GM23338 (cell line): ENCODE measurements around the gene COL20A1. TPM values are rescaled to one million over a fixed set of nuclear protein-coding genes. Genes with fewer than 3 reads are reported as not detected.

Source experiments
- ATAC-seq: fragments of 200-7000 bp; cut with Tn5 transposase; 3 replicates; pipeline ENCODE4 v1.9.1; 2020
- DNase-seq: peaks from one replicate; pipeline ENCODE4 v3.0.0-alpha.2; 2015; ENCODE audit warnings: low spot score
- H2AFZ ChIP-seq: fragments of 200-600 bp; sonication (generic); 2 replicates; pipeline ENCODE4 v1.8.0; 2016; ENCODE audit warnings: antibody characterized with exemption, mild to moderate bottlenecking, moderate library complexity
- H3F3A ChIP-seq: fragments of 200-600 bp; sonication (generic); replicated peaks from 2 replicates; pipeline ENCODE4 v1.8.0; 2017; ENCODE audit warnings: antibody characterized with exemption, mixed run types, low read depth
- H3K27ac ChIP-seq: fragments of 200-600 bp; sonication (generic); 2 replicates; pipeline ENCODE4 v1.6.1; 2016; ENCODE audit warnings: low read depth
- H3K27me3 ChIP-seq: fragments of 200-600 bp; sonication (generic); 2 replicates; pipeline ENCODE4 v1.8.0; 2016; ENCODE audit warnings: mild to moderate bottlenecking, mixed run types, moderate library complexity; ENCODE audit not compliant: insufficient read depth
- H3K36me3 ChIP-seq: fragments of 200-600 bp; sonication (generic); 2 replicates; pipeline ENCODE4 v1.8.0; 2016; ENCODE audit warnings: mild to moderate bottlenecking; ENCODE audit not compliant: insufficient read depth
- H3K4me1 ChIP-seq: fragments of 200-600 bp; sonication (generic); 2 replicates; pipeline ENCODE4 v1.8.0; 2016; ENCODE audit warnings: mild to moderate bottlenecking, moderate library complexity; ENCODE audit not compliant: insufficient read depth
- H3K4me2 ChIP-seq: fragments of 200-600 bp; sonication (generic); 2 replicates; pipeline ENCODE4 v1.7.1; 2017; ENCODE audit warnings: mixed run types
- H3K4me3 ChIP-seq: fragments of 200-600 bp; sonication (generic); 2 replicates; pipeline ENCODE4 v1.6.1; 2016; ENCODE audit warnings: mixed run types
- H3K79me2 ChIP-seq: fragments of 200-600 bp; sonication (generic); replicated peaks from 2 replicates; pipeline ENCODE4 v1.8.0; 2017; ENCODE audit warnings: mild to moderate bottlenecking; ENCODE audit not compliant: insufficient read depth
- H3K9me2 ChIP-seq: fragments of 200-600 bp; sonication (generic); 2 replicates; pipeline ENCODE4 v1.8.0; 2017; ENCODE audit not compliant: insufficient read depth
- H4K20me1 ChIP-seq: fragments of 200-600 bp; sonication (generic); replicated peaks from 2 replicates; pipeline ENCODE4 v1.8.0; 2017; ENCODE audit warnings: mild to moderate bottlenecking; ENCODE audit not compliant: insufficient read depth
- H3K27ac Mint-ChIP-seq: 2 replicates; pipeline ENCODE4 v1.8.0; 2020; ENCODE audit warnings: inconsistent platforms, mild to moderate bottlenecking, moderate library complexity, mixed read lengths
- H3K27me3 Mint-ChIP-seq: 3 replicates; pipeline ENCODE4 v1.8.0; 2022; ENCODE audit warnings: low read depth, mild to moderate bottlenecking, moderate library complexity, mixed read lengths, inconsistent platforms; ENCODE audit not compliant: insufficient read depth, poor library complexity
- H3K36me3 Mint-ChIP-seq: 3 replicates; pipeline ENCODE4 v1.8.0; 2021; ENCODE audit warnings: low read depth, mild to moderate bottlenecking, inconsistent platforms, moderate library complexity, mixed read lengths
- H3K4me1 Mint-ChIP-seq: 3 replicates; pipeline ENCODE4 v1.8.0; 2020; ENCODE audit warnings: mild to moderate bottlenecking, inconsistent platforms, mixed read lengths
- H3K4me3 Mint-ChIP-seq: 3 replicates; pipeline ENCODE4 v1.8.0; 2021; ENCODE audit warnings: moderate library complexity, mild to moderate bottlenecking, inconsistent platforms, mixed read lengths
- H3K9me3 Mint-ChIP-seq: 3 replicates; pipeline ENCODE4 v1.8.0; 2020; ENCODE audit warnings: moderate library complexity, mild to moderate bottlenecking, inconsistent platforms, mixed read lengths
- CREB1 ChIP-seq: fragments of 250-450 bp; sonication (Bioruptor Pico); IDR thresholded peaks from 2 replicates; pipeline ENCODE4 v1.5.0; 2020; ENCODE audit warnings: low read depth, mild to moderate bottlenecking, moderate library complexity
- EZH2 ChIP-seq: fragments of 200-600 bp; sonication (generic); IDR thresholded peaks from one replicate; pipeline ENCODE4 v1.8.0; 2017; ENCODE audit warnings: antibody characterized with exemption, mild to moderate bottlenecking, low read depth; ENCODE audit not compliant: unreplicated experiment
- JUNB ChIP-seq: IDR thresholded peaks from one replicate; pipeline ENCODE4 v1.6.1; 2016; ENCODE audit warnings: antibody characterized with exemption; ENCODE audit not compliant: unreplicated experiment
- NANOG ChIP-seq: IDR thresholded peaks from 2 replicates; pipeline ENCODE4 v1.6.1; 2016; ENCODE audit warnings: antibody characterized with exemption, borderline replicate concordance
- POLR2AphosphoS5 ChIP-seq: IDR thresholded peaks from 2 replicates; pipeline ENCODE4 v1.6.1; 2016; ENCODE audit warnings: antibody characterized with exemption, low read depth
- ZNF331 ChIP-seq: fragments of 250-450 bp; sonication (Bioruptor Pico); IDR thresholded peaks from 2 replicates; pipeline ENCODE4 v1.5.0; 2020; ENCODE audit warnings: low read depth, mild to moderate bottlenecking, moderate library complexity
- polyA plus RNA-seq: library from polyadenylated mRNA; unstranded; fragments of >200 nt; fragmentation: Nextera tagmentation; extraction: Ambion mirVana; gene quantifications from 2 replicates; pipeline ENCODE4 v1.2.1, GENCODE V29; 2016
- total RNA-seq: library from RNA; depleted of rRNA; stranded (reverse); fragments of >200 nt; shearing (Covaris generic); gene quantifications from 2 replicates; pipeline ENCODE4 v1.2.3, GENCODE V29; 2014
- TF ChIP-seq, protein P1 (sequence below): fragments of 250-450 bp; sonication (Bioruptor Pico); IDR thresholded peaks from 2 replicates; pipeline ENCODE4 v1.5.0; 2020; ENCODE audit warnings: mild to moderate bottlenecking, moderate library complexity

Gene COL20A1
- total and polyA plus RNA-seq, 2 experiments from 2014 or later: 0.28 to 0.79 TPM

GRCh38 chr20:63351811-63352591 lies 59.0 kb downstream of the COL20A1 start:
- 0 out of 2 replicates have a peak, but pooled peaks cover 4% of the 10 kb centered on the region for H3F3A ChIP-seq
- H3K36me3 ChIP-seq: no peaks in the 10 kb centered on the region
- peaks cover 6% of the 10 kb centered on the region for H3K4me1 Mint-ChIP-seq
- no peak overlapping the region for H3K4me3 ChIP-seq
- H3K27ac Mint-ChIP-seq: no peak overlapping the region
- H3K27ac ChIP-seq: no peak overlapping the region
- ATAC-seq (peak; percentile 93), DNase-seq (peak; percentile 85)
- H3K9me3 Mint-ChIP-seq: peaks cover 15% of the 10 kb centered on the region
- no peak for TF ChIP-seq JUNB
- TF ChIP-seq, protein P1, sequence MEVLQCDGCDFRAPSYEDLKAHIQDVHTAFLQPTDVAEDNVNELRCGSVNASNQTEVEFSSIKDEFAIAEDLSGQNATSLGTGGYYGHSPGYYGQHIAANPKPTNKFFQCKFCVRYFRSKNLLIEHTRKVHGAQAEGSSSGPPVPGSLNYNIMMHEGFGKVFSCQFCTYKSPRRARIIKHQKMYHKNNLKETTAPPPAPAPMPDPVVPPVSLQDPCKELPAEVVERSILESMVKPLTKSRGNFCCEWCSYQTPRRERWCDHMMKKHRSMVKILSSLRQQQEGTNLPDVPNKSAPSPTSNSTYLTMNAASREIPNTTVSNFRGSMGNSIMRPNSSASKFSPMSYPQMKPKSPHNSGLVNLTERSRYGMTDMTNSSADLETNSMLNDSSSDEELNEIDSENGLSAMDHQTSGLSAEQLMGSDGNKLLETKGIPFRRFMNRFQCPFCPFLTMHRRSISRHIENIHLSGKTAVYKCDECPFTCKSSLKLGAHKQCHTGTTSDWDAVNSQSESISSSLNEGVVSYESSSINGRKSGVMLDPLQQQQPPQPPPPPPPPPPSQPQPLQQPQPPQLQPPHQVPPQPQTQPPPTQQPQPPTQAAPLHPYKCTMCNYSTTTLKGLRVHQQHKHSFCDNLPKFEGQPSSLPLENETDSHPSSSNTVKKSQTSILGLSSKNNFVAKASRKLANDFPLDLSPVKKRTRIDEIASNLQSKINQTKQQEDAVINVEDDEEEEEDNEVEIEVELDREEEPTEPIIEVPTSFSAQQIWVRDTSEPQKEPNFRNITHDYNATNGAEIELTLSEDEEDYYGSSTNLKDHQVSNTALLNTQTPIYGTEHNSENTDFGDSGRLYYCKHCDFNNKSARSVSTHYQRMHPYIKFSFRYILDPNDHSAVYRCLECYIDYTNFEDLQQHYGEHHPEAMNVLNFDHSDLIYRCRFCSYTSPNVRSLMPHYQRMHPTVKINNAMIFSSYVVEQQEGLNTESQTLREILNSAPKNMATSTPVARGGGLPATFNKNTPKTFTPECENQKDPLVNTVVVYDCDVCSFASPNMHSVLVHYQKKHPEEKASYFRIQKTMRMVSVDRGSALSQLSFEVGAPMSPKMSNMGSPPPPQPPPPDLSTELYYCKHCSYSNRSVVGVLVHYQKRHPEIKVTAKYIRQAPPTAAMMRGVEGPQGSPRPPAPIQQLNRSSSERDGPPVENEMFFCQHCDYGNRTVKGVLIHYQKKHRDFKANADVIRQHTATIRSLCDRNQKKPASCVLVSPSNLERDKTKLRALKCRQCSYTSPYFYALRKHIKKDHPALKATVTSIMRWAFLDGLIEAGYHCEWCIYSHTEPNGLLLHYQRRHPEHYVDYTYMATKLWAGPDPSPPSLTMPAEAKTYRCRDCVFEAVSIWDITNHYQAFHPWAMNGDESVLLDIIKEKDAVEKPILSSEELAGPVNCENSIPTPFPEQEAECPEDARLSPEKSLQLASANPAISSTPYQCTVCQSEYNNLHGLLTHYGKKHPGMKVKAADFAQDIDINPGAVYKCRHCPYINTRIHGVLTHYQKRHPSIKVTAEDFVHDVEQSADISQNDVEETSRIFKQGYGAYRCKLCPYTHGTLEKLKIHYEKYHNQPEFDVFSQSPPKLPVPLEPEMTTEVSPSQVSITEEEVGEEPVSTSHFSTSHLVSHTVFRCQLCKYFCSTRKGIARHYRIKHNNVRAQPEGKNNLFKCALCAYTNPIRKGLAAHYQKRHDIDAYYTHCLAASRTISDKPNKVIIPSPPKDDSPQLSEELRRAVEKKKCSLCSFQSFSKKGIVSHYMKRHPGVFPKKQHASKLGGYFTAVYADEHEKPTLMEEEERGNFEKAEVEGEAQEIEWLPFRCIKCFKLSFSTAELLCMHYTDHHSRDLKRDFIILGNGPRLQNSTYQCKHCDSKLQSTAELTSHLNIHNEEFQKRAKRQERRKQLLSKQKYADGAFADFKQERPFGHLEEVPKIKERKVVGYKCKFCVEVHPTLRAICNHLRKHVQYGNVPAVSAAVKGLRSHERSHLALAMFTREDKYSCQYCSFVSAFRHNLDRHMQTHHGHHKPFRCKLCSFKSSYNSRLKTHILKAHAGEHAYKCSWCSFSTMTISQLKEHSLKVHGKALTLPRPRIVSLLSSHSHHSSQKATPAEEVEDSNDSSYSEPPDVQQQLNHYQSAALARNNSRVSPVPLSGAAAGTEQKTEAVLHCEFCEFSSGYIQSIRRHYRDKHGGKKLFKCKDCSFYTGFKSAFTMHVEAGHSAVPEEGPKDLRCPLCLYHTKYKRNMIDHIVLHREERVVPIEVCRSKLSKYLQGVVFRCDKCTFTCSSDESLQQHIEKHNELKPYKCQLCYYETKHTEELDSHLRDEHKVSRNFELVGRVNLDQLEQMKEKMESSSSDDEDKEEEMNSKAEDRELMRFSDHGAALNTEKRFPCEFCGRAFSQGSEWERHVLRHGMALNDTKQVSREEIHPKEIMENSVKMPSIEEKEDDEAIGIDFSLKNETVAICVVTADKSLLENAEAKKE (CRISPR knock-in tag): no peak
- no peak for TF ChIP-seq POLR2AphosphoS5
- TF ChIP-seq NANOG: no peak
- no peak for TF ChIP-seq CREB1 (CRISPR knock-in tag)
- no peaks in the 10 kb centered on the region; the same call in 1 of the 2 replicates for H3K4me1 ChIP-seq
- peaks cover 19% of the 10 kb centered on the region for H3K27me3 Mint-ChIP-seq
- H3K4me3 Mint-ChIP-seq: no peak overlapping the region
- 0 out of 2 replicates have a peak overlapping the region, but pooled peaks have one; percentile 69 for H2AFZ ChIP-seq
- H4K20me1 ChIP-seq: no peaks in the 10 kb centered on the region
- H3K4me2 ChIP-seq: no peak overlapping the region
- H3K9me2 ChIP-seq: no peaks in the 10 kb centered on the region
- H3K27me3 ChIP-seq: no peaks in the 10 kb centered on the region
- H3K36me3 Mint-ChIP-seq: peaks cover 4% of the 10 kb centered on the region
- no peaks in the 10 kb centered on the region for H3K79me2 ChIP-seq

DNA sequence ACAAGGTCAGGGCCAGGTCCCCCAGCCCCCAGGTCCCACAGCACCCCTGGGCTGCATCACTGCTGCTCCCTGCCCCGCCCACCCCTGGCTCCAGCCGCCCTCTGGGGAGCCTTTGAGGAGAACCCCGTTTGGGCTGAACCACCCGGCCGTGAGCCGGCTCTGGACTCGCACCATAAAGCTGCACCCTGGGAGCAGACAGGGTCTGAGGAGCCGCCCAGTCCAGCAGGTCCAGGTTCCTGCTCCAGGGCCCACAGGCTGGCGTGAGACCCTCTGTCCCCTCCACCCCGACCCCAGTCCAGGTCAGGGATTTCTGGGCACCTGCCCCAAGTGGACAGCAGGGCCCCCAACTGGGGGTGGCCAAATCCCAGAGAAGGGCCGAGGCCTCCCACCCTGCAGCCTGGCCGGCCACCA lies 59.8 kb downstream of the COL20A1 start:
- peaks cover 15% of the 10 kb centered on the region for H3K9me3 Mint-ChIP-seq
- TF ChIP-seq ZNF331 (CRISPR knock-in tag) (no peak), CREB1 (CRISPR knock-in tag) (no peak), POLR2AphosphoS5 (no peak), EZH2 (no peak), NANOG (no peak)
- Histone ChIP-seq H3K79me2 (no peaks in the 10 kb centered on the region), H3K27me3 (no peaks in the 10 kb centered on the region), H4K20me1 (no peaks in the 10 kb centered on the region), H3K4me1 (no peaks in the 10 kb centered on the region; the same call in 1 of the 2 replicates), H3F3A (0 out of 2 replicates have a peak, but pooled peaks cover 4% of the 10 kb centered on the region), H2AFZ (0 out of 2 replicates have a peak overlapping the region, but pooled peaks have one; percentile 69), H3K27ac (no peak overlapping the region), H3K4me2 (no peak overlapping the region), H3K4me3 (no peak overlapping the region), H3K36me3 (no peaks in the 10 kb centered on the region), H3K9me2 (no peaks in the 10 kb centered on the region)
- DNase-seq (no peak), ATAC-seq (peak; percentile 31)
- peaks cover 6% of the 10 kb centered on the region for H3K4me1 Mint-ChIP-seq
- peaks cover 4% of the 10 kb centered on the region for H3K36me3 Mint-ChIP-seq
- H3K4me3 Mint-ChIP-seq: no peak overlapping the region
- no peak overlapping the region for H3K27ac Mint-ChIP-seq
- H3K27me3 Mint-ChIP-seq: peaks cover 19% of the 10 kb centered on the region
